Peyer's patch (tissue), 4 donors: ENCODE data around the gene BUB3.

ENCODE experiments used
- CTCF ChIP-seq, 6 experiments: fragments of 450-650 bp in 4 of 6; fragments of 200-600 bp in 2 of 6; sonication (generic) in 1 of 6; IDR thresholded peaks; one replicate each; pipeline ENCODE4 v1.5.1; 2017 to 2019; ENCODE audit warnings: antibody characterized with exemption in 6 of 6, mild to moderate bottlenecking in 3 of 6, moderate library complexity in 1 of 6
- POLR2A ChIP-seq, 2 donors: fragments of 450-650 bp; IDR thresholded peaks; one replicate each; pipeline ENCODE4 v1.5.1; 2017; ENCODE audit warnings: antibody characterized with exemption in 2 of 2, mild to moderate bottlenecking in 2 of 2, moderate library complexity in 2 of 2

GRCh38 chr10:123140164-123140982, 13.8 kb upstream of the BUB3 start:
- TF ChIP-seq POLR2A (IDR thresholded peaks at IDR 0.05) (no peak), CTCF (IDR thresholded peaks at IDR 0.05) (no peak)
